Subcutaneous abdominal adipose tissue (tissue), 5 donors: ENCODE measurements around the gene CPNE5.

Experiments used
- H3K27ac ChIP-seq: one replicate; pipeline ENCODE4 v1.7.0; 2013; ENCODE audit warnings: low read depth, mild to moderate bottlenecking, inconsistent platforms, low read length, moderate library complexity
- H3K27me3 ChIP-seq, 5 donors: one replicate each; pipeline ENCODE4 v1.7.0; 2013; ENCODE audit warnings: low read length in 5 of 5, inconsistent platforms in 1 of 5; ENCODE audit not compliant: control insufficient read depth in 5 of 5, insufficient read depth in 4 of 5
- H3K36me3 ChIP-seq, 5 donors: one replicate each; pipeline ENCODE4 v1.7.0; 2013; ENCODE audit warnings: low read length in 5 of 5; ENCODE audit not compliant: control insufficient read depth in 5 of 5, insufficient read depth in 5 of 5
- H3K4me1 ChIP-seq, 5 donors: one replicate each; pipeline ENCODE4 v1.7.0; 2013; ENCODE audit warnings: low read length in 5 of 5, mild to moderate bottlenecking in 3 of 5, moderate library complexity in 1 of 5; ENCODE audit not compliant: control insufficient read depth in 5 of 5, insufficient read depth in 5 of 5
- H3K4me3 ChIP-seq, 5 donors: one replicate each; pipeline ENCODE4 v1.7.0; 2013; ENCODE audit warnings: low read length in 5 of 5, low read depth in 1 of 5
- H3K9ac ChIP-seq, 5 donors: one replicate each; pipeline ENCODE4 v1.7.0; 2013; ENCODE audit warnings: low read length in 5 of 5, mild to moderate bottlenecking in 4 of 5, moderate library complexity in 3 of 5
- H3K9me3 ChIP-seq, 5 donors: one replicate each; pipeline ENCODE4 v1.7.0; 2013; ENCODE audit warnings: low read length in 5 of 5; ENCODE audit not compliant: control insufficient read depth in 5 of 5
- donor health status: healthy.
- donor health status: healthy.
- donor health status: healthy.
- donor health status: healthy.
- donor health status: healthy.

CPNE5 gene

DNA sequence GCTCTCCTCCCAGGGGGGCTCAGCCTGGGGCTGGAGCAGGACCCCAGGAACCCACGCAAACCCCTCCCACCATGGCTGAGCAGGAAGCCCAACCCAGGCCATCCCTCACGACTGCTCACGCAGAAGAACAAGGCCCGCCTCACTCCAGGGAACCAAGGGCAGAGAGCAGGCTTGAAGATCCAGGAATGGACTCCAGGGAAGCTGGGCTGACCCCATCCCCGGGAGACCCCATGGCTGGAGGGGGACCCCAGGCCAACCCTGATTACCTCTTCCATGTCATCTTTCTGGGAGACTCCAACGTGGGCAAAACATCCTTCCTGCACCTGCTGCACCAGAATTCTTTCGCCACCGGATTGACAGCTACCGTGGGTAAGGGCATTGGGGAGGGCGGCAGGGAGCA is 116.9 kb downstream of the CPNE5 start:
- peaks cover 0 to 4% (median 0%) of the 10 kb centered on the region in 5 donors for H3K27me3 ChIP-seq
- H3K4me3 ChIP-seq, result no peak overlapping the region
- H3K9ac ChIP-seq, result no peak overlapping the region
- H3K4me1 ChIP-seq, result no peaks in the 10 kb centered on the region
- H3K36me3 ChIP-seq, result no peaks in the 10 kb centered on the region
- H3K9me3 ChIP-seq, result no peaks in the 10 kb centered on the region
- no peak overlapping the region for H3K27ac ChIP-seq

- H3K4me3 ChIP-seq, result no peak overlapping the region
- H3K27ac ChIP-seq, result no peak overlapping the region
- H3K4me1 ChIP-seq, result no peaks in the 10 kb centered on the region
- peaks cover 0 to 7% (median 0%) of the 10 kb centered on the region in 5 donors for H3K27me3 ChIP-seq
- no peaks in the 10 kb centered on the region for H3K36me3 ChIP-seq
- H3K9ac ChIP-seq, result no peak overlapping the region
- no peaks in the 10 kb centered on the region for H3K9me3 ChIP-seq
Observed at GRCh38 chr6:36721369-36722140, 117.7 kb downstream of the CPNE5 start.

- Histone ChIP-seq H3K4me3 (no peak overlapping the region), H3K36me3 (no peaks in the 10 kb centered on the region), H3K9ac (no peak overlapping the region), H3K27ac (no peak overlapping the region), H3K4me1 (no peaks in the 10 kb centered on the region), H3K9me3 (no peaks in the 10 kb centered on the region), H3K27me3 (peaks cover 0 to 9% (median 1%) of the 10 kb centered on the region in 5 donors)
Observed at GRCh38 chr6:36720251-36721141, 118.7 kb downstream of the CPNE5 start.

DNA sequence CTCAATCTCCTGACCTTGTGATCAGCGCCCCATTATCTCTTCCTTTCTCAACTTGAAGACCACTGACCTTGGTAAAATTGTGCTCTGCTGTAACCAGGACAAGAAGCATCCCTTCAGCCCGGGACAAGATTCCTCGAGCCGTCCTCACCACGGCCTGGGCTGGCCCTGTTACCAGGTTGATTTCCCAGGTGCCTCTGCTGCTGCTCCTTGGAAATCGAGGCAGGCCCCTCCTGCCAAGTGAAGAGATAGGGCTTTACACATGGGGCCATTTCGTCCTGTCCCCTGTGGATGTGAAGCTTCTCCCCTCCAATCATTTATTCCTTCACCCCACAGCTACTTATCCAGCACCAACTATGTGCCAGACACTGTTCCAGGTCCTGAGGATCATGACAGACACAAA is 120.1 kb downstream of the CPNE5 start:
- H3K4me3 ChIP-seq, result no peak overlapping the region
- H3K36me3 ChIP-seq, result no peaks in the 10 kb centered on the region
- H3K9me3 ChIP-seq, result no peaks in the 10 kb centered on the region
- H3K4me1 ChIP-seq, result no peaks in the 10 kb centered on the region
- no peak overlapping the region for H3K27ac ChIP-seq
- peaks cover 0 to 9% (median 2%) of the 10 kb centered on the region in 5 donors for H3K27me3 ChIP-seq
- no peak overlapping the region for H3K9ac ChIP-seq

- no peaks in the 10 kb centered on the region for H3K36me3 ChIP-seq
- no peaks in the 10 kb centered on the region for H3K9me3 ChIP-seq
- H3K4me1 ChIP-seq, result no peaks in the 10 kb centered on the region
- no peak overlapping the region for H3K27ac ChIP-seq
- peaks cover 0 to 9% (median 2%) of the 10 kb centered on the region in 5 donors for H3K27me3 ChIP-seq
- H3K4me3 ChIP-seq, result no peak overlapping the region
- H3K9ac ChIP-seq, result no peak overlapping the region
Observed at GRCh38 chr6:36718560-36718959, 120.7 kb downstream of the CPNE5 start.

GRCh38 chr6:36717871-36718540 is 121.2 kb downstream of the CPNE5 start:
- H3K9me3 ChIP-seq, result no peaks in the 10 kb centered on the region
- H3K27me3 ChIP-seq, result peaks cover 0 to 9% (median 2%) of the 10 kb centered on the region in 5 donors
- no peaks in the 10 kb centered on the region for H3K4me1 ChIP-seq
- H3K27ac ChIP-seq, result no peak overlapping the region
- peak overlapping the region in 1 of 5 donors; percentile 7 for H3K9ac ChIP-seq
- H3K36me3 ChIP-seq, result no peaks in the 10 kb centered on the region
- H3K4me3 ChIP-seq, result no peak overlapping the region

DNA sequence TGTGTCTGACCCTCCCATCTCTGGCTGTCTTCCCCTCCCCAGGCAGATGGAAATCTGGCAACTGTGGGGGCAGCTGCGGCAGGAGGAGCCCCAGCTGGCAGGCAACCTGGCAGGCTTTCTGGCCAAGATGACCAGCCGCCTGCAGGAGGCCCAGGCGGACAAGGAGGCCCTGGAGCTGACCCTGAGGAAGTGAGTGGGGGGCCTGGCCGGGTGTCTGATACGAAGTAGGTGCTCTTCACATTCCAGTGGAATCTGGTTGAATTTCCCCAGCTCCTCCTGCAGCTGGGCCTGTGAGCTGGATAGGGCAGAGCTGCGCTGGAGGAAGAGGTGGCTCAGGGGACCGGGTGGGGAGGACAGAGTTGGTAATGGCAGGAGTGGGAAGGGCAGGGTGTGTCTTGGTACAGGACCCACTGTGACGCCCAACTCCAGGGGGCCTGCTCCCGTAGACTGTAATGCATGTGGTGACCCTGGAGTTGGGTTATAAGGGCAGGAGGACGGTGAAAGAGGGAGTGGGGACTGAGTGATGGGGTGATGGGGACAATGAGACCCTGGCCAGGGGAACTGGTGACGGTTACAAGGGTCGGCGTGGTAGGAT is 121.9 kb downstream of the CPNE5 start:
- no peak overlapping the region for H3K4me3 ChIP-seq
- H3K36me3 ChIP-seq, result no peaks in the 10 kb centered on the region
- peak overlapping the region in 1 of 5 donors; percentile 7 for H3K9ac ChIP-seq
- no peaks in the 10 kb centered on the region for H3K9me3 ChIP-seq
- no peak overlapping the region for H3K27ac ChIP-seq
- H3K27me3 ChIP-seq, result peaks cover 0 to 9% (median 2%) of the 10 kb centered on the region in 5 donors
- H3K4me1 ChIP-seq, result no peaks in the 10 kb centered on the region

- H3K4me1 ChIP-seq, result no peaks in the 10 kb centered on the region
- peaks cover 0 to 9% (median 2%) of the 10 kb centered on the region in 5 donors for H3K27me3 ChIP-seq
- H3K27ac ChIP-seq, result no peak overlapping the region
- H3K4me3 ChIP-seq, result no peak overlapping the region
- H3K9me3 ChIP-seq, result no peaks in the 10 kb centered on the region
- no peak overlapping the region for H3K9ac ChIP-seq
- no peaks in the 10 kb centered on the region for H3K36me3 ChIP-seq
Observed at GRCh38 chr6:36716476-36717093, 122.7 kb downstream of the CPNE5 start.

DNA sequence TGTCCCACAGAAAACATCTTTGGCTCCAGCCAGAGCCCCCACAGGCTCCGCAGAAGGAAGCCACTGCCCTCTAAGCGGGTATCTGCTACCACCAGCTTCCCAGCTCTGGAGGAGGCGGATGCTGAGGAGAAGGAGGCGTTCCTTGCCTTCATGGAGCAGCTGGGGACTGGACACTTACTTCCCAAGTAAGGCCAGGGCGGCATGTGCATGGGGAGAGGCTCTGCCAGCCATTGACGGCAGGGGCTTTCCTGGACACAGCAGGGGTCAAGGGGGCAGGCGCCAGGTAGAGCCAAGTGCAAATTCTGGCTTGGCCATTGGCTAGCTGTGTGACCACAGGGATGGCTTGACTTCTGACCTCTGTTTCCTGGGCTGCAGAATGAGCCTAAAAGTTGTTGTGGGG is 123.8 kb downstream of the CPNE5 start:
- Histone ChIP-seq H3K27me3 (peaks cover 0 to 6% (median 2%) of the 10 kb centered on the region in 5 donors), H3K4me1 (no peaks in the 10 kb centered on the region), H3K9ac (no peak overlapping the region), H3K27ac (no peak overlapping the region), H3K36me3 (no peaks in the 10 kb centered on the region), H3K9me3 (no peaks in the 10 kb centered on the region), H3K4me3 (no peak overlapping the region)
